Hematopoietic multipotent progenitor cell treated with erythropoietin and hydrocortisone succinate and interleukin-3 and kit ligand, for 8 days (in vitro differentiated cells): ENCODE results near the gene PBXIP1.
"Not testable (repeated sequence)": the region's sequence is repeated elsewhere in the genome, so short reads cannot be mapped to it uniquely, and the experiment has no call there.

Experiments used
- DNase-seq: peaks from one replicate; pipeline ENCODE4 v3.0.0-alpha.2; 2015

PBXIP1 gene

DNA sequence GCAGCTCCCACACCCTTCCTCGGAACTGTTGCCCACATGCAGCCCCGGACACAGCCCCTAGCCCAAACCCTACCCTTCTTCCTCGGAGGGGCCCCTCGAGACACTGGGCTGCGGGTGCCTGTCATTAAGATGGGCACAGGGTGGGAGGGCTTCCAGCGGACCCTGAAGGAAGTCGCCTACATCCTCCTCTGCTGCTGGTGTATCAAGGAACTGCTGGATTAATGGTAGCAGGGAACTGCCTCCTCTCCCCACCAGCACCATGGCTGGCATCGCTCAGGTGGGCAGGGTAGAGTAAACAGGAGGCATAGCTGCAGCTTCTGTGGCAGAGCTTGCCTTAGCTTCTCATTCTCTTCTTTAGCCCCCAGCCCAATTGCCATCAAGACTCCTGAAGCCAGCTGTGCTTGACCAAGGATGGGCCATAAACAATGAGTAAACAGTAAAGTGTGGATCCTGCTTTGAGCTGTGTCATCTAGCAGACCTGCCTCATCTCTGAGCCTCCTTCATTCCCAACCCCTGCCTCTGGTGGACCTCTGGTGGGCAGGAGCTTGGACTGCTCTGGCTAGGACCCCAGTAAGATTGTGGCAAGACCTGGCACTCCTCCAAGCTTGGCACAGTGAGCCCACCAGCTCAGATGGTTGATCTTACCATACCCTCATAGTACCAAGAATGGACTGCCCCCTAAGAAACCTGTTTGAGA lies 37.8 kb upstream of the PBXIP1 start, which contains the start of gene LENEP:
LENEP (plus strand) TSS at position 15 of the 697 bp plus-strand sequence; CDS start at position 37, 22 bp downstream.
- no peak for DNase-seq

DNA sequence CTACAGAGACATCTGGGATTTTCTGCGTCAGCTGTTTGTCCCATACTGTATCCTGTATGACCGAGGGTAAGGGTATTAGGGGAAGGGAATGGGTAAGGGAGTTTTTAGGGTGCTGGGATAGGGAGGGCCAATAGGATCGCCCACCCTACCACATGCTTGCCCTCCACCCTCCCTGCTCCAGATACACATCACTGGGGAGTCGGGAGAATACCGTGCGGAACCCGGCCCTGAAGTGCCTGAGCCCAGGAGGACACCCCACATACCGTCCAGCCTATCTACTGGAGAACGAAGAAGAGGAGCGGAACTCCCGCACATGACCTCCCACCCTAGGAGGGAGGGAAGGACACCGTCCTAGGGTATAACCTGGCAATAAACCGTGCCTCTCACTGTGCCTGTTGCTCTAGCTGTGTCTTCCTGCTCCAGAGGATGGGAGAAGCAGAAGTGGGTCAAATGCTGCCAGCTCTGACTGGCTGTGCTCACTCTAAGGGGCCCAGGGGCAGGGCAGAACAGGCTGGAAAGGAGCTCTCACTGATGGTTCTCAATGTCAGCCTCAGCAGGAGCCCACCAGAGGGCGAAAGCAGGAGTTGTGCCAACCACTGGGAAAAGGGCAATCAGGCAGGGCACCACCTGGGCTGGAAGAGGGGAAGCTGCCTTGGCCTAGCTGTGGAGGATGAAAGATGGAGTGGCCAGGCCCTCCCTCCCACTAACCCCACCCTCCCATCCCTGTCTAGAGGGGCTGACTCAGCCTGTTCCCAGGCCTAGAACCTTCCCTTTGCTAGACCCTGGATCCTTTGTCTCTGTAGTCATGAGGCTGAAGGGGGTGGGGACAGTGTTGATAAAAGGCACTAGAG lies 37.0 kb upstream of the PBXIP1 start:
- DNase-seq, result peak; percentile 67

DNA sequence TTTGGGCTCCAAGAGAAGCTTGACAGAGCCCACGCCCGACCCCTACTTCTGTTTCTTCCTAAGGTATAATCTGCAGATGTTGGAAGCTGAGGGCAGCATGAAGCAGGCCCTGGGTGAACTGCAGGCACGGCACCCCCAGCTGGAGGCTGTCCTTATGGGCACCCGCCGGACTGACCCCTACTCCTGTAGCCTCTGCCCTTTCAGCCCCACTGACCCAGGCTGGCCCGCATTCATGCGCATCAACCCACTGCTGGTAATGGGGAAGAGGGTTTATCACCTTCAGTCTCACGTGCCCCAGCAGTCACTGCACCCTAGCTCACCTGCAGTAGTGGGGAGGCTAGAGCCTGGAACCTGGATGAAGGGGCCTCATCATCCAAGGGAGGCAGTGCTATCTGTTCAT lies 34.4 kb upstream of the PBXIP1 start:
- no peak for DNase-seq

DNA sequence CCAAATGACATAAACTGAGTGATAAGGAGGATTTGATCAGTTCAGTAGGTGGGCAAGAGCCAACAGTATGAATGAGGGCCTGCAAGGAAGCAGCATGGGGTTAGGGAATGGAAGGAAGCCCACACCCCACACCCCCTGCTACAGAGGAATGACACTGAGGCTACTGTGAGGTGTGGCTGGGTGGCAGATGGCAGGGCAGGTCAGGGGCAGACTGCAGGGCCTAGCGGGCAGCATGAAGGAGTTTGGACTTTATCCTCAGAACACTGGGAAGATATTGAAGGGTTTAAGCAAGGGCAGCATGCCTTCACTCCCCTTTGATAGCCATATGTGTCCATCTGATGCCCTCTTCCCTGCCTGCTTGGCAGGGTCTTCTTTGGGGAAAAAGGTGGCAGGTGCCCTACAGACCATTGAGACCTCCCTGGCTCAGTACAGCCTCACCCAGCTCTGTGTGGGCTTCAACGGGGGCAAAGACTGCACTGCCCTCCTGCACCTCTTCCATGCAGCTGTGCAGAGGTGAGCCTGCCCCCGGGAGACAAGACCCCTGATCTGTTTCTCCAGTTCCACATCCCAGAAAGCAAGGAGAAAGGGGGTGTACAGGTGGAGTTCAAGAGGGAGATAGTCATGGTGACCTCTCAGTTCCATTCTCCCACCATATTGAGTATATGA lies 33.4 kb upstream of the PBXIP1 start:
- no peak for DNase-seq

DNA sequence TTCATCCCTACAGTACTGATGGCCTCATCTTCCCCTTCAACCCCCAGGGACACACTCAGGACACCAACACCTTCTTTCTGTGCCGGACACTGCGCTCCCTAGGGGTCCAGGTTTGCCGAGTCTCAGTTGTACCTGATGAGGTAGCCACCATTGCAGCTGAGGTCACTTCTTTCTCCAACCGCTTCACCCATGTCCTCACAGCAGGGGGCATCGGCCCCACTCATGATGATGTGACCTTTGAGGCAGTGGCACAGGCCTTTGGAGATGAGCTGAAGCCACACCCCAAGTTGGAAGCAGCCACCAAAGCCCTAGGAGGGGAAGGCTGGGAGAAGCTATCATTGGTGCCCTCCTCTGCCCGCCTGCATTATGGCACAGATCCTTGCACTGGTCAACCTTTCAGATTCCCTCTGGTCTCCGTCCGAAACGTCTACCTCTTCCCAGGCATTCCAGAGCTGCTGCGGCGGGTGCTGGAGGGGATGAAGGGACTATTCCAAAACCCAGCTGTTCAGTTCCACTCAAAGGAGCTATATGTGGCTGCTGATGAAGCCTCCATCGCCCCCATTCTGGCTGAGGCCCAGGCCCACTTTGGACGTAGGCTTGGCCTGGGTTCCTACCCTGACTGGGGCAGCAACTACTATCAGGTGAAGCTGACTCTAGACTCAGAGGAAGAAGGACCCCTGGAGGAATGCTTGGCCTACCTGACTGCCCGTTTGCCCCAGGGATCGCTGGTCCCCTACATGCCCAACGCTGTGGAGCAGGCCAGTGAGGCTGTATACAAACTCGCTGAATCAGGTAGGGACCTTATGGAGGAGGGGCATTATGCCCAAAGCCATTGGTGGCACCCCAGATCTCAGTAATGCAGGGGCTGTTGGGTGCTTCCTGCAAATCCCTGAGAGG lies 32.4 kb upstream of the PBXIP1 start:
- DNase-seq, result peak; percentile 62

DNA sequence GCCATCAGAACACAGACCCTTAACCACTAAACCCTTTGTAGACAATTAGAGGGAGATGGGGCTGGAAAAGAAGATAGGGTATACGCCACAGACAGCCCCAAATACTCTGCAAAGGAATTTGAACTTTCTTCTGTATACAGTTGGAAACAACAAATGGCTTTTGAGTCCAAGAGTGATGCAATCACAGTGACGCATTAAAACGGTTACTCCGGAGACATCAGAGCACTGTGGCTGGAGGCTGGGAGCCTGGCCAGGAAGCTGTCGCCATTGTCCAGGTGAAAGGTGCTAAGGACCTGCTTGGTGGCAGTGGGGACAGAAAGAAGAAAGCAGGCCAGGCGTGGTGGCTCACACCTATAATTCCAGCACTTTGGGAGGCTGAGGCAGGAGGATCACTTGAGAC lies 31.4 kb upstream of the PBXIP1 start:
- DNase-seq, result no peak

DNA sequence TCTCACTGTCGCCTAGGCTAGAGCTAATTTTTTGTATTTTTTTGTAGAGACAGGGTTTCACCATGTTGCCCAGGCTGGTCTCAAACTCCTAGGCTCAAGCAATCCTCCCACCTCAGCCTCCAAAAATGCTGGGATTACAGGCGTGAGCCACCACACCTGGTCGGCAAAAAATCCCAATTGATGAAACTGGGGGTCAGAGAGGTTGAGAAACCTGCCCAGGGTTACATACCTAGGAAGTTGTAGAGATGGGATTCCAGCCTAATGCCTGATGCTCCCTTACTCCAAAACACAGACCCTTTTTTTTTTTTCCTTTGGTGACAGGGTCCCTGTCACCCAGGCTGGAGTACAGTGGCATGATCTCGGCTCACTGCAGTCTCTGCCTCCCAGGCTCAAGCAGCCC lies 30.8 kb upstream of the PBXIP1 start:
- DNase-seq, result not testable (repeated sequence)

DNA sequence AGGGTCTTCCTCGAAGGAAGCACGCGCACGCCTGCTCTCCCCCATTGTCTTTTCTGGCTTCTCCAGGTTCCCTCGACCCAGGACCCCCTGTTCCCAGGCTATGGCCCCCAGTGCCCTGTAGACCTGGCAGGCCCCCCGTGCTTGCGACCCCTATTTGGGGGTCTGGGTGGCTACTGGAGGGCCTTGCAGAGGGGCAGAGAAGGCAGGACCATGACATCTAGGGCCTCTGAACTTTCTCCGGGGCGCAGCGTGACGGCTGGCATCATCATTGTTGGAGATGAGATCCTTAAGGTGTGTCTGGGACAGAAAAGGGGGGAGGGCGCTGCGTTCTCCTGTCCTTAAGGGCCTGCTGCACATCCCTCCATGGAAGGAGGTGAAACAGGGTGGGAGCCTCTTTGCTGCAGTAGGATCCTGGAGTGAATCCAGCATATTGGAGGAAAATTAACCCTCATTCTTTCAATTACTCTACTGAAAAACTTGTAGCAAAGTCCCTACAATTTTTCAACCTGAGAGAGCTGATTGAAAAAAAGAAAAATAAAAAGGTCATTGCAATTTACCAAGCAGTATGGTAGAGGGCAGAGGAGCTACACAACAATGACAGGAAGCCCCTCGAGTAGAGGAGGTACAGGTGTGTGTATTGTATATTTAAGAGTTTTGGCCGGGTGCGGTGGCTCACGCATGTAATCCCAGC lies 28.0 kb upstream of the PBXIP1 start:
- DNase-seq, result no peak

DNA sequence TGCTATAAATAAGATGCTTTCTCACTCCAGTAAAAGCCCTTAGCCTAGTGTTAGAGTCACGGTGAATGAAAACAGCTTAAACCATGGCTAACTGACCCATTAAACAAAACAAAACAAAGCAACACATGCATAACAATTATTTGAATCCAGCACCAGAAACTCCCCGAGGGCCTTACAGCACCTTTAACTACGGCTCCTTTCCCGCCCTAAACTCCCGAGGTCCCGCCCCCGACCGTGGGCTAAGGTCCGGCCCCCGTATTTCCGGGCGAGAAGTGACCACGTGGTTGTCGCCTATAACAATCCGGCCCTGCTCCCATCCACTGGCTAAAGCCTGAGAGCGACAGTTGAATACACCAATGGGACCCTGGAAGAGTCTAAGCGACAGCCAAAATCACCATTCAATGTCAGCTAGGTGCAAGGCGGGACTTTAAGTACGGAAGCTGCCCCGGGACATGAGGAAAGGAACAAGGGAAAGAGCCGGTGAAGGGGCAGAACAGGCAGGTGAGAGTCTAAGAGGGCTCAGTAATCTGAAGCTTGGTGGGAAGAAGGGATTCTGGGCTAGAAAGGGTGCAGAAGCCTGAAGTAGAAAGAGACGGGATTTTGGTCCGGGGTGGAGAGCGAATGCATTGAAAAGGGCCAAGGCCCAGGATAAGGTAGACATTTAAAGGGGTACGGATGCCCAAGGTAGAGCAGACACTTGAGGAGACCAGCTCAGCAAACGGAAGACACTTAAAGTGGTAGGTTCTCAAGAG lies 27.2 kb upstream of the PBXIP1 start, which contains the start of gene FLAD1:
FLAD1 (plus strand) TSS at position 448 of the 752 bp plus-strand sequence. CDS start 351 bp downstream, outside the sequence.
- peak; percentile 100 for DNase-seq

DNA sequence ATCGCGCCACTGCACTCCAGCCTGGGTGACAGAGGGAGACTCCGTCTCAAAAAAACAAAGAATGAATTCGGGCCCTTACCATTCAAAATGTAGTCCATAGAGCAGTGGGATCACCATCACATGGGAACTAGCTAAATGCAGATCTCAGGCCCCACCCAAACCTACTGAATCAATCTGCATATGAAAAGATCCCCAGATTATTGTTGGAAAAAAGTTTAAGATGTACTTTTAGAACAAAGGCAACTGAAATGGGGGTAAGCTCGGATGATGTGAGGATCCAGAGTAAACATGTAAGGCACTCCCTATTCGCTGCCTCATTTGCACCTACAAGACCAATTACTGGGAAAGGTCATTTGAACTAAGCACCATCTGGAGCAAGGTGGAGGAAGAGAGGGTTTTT lies 26.4 kb upstream of the PBXIP1 start:
- peak; percentile 33 for DNase-seq

DNA sequence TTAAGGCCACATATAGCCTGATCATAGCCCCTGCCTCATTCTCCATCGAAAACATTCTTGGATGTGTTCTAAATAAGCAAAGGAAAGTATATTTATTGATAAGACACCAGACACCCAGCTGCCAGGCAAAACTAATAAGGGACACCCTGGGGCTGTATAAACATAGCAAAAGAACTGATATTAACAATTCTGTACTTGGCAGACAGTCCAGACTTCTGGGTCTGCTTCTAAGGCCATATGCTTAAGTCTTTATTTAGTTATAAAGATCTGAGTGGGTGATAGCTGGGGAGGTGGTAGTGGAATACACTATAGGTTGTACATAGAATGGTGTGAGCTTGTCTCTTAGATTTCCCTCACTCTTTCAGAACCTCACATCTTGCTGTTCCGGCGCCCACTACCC lies 22.5 kb upstream of the PBXIP1 start:
- no peak for DNase-seq

DNA sequence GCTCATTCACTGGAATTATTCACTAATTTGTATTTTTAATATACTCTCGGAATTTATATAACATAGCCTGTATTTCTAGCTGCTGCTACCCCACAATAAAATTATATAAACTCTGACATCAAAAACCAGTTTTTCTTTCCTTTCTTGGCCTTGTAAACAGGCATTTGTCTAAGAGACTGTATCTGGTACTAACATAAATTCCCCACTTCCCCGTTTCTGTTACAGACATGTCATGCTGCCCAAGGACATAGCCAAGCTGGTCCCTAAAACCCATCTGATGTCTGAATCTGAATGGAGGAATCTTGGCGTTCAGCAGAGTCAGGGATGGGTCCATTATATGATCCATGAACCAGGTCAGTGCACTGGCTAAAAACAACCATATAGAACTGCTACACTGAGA lies 21.9 kb upstream of the PBXIP1 start:
- not testable (repeated sequence) for DNase-seq

DNA sequence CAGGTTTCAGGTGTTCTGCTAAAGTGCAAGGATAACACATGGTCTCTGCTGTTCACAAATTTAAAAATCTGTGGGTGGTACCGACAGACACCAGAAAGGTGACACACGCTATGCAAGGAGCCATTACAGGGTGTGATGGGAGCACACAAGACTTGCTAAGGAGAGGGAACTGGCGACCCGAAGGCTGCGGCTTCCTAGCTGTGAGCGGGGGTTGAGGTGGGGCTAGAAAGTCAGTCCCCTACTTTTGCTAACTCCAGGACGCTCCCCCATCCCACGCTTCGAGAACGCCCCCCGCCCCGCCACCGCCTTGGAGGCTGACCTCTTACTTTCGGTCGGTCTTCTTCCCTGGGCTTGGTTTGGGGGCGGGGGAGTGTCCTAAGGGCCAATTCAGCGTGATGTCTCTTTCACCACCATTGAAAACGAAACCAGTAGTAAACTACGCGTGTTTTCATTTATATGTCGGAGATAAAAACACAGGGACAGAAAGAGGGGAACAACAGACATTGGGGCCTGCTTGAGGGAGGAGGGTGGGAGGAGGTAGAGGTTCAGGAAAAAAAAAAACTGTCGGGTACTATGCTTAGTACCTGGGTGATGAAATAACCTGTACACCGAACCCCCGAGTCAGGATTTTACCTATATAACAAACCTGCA lies 19.6 kb upstream of the PBXIP1 start:
- peak; percentile 52 for DNase-seq

DNA sequence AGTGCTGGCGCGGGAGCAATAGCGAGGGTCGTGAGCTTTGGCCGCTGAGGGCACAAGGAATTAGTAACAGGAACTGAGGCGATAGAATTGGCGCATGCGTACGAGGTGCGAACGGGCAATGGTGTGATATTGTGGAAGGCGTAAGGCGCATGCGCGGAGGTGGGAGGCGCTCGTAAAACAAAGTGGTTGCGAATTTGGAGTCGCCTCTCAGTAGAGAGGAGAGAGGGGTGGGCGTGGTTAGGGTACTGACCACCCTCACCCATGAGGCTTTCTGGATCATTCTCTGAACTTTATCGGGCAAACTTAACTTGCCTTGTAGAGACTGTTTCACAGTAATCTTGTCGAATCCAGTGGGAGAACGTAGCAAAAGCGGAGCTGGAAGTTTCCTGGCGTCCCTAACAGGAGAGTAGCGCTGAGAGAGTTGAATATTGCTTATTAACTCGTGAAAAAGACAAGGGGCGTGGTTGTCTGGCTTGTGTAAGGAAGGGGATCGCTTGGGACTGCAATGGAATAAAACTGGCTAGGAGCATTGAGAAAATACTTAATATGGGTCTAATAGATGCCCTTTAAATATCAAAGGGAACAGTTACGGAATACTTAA lies 19.0 kb upstream of the PBXIP1 start:
- DNase-seq, result peak; percentile 99

DNA sequence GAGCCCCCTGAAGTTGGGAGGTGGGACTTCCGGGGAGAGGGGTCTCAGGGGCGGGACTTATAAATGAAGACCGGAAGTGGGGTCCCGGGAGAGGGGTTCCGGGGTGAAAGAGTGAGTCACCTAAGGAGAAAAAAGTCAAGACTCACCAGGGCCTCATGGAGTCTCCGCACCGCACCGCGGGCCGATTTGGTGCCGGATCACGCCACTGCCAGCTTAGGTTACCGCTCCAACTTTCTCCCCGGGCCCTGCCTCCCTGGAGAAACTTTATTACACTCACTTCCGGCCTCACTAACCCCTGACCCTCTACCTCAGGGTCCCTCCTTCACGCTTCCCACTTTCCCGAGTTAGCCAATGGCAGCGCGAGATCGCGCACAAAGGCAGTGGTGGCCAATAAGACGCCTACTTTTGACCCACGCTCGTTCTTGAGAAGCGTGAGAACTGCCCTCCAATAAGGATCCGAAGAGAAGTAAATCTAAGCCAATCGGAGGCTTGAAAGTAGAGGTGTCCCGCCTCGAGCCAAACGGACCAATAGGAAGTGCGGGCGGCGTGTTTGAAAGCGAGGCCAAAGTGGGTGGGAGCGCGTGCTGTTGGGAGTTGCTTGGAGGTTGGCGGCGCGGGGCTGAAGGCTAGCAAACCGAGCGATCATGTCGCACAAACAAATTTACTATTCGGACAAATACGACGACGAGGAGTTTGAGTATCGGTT lies 18.4 kb upstream of the PBXIP1 start, which contains the start of gene CKS1B:
CKS1B (plus strand) TSS at position 580 of the 706 bp plus-strand sequence; CDS start at position 645, 65 bp downstream.
- DNase-seq, result peak; percentile 100

DNA sequence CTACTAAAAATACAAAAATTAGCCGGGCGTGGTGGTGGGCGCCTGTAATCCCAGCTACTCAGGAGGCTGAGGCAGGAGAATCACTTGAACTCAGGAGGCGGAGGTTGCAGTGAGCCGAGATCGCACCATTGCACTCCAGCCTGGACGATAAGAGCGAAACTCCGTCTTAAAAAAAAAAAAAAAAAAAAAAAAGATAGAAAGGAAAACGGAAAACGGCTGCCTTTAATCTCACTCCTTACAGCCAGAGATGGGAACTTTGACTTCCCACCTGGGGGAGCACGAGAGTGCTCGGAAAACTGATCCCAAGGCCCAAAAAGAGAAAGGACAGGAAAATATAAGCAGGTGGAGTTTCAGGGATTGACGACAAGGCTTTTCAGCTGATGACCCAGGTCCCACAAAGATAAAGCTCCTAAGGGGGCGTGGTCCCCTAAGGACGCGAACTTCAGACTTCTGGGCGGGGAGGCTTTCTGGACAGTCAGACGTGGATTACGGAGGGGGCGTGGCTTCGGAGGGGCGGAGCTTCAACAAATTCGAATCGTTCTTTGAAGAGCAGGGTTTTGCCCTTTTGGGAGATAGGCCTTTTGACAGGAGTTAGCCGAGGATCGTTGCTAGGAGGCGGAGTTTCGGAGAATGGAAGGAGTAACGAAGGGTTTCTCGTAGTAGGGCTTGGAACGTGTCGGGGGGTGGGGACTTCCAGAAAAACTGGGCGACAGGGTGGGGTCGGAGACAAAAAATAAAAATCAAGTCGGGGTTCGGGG lies 17.6 kb upstream of the PBXIP1 start:
- peak; percentile 99 for DNase-seq

DNA sequence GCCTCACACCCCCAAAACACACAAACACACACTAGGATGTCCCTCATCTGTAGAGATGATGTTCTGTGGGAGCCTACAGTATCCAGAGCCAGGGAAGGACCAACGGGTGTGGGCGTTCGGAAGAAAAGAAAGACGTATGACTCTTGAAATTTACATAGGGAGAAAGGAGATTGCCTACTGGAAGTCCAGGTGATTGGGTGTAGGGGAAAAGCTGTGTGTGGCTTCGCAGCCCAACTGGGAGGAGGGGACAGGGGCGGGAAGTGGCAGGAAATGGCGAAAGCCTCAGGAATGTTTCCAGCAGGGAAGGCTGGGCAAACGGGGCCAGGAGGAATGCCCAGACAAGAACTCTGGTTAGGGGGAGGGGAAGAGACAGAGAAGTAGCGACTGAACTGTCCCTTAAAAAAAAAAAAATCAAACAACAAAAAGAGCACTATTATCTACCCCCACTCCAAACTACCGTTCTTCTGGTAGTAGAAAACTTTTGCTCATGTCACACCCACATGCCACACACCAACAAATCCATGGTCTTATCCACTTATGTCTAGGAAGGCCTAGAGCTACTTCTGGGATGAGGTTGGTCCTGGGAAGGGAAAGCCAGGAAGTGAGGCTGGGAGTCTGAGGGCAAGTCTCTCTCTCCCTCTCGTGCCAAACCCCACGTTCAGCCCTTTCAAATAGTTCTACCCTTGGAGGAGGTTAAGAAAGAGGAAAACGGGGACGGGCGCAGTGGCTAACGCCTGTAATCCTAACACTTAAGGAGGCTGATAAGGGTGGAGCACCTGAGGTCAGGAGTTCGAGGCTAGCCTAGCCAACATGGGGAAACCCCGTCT lies 16.8 kb upstream of the PBXIP1 start:
- DNase-seq, result peak; percentile 43

DNA sequence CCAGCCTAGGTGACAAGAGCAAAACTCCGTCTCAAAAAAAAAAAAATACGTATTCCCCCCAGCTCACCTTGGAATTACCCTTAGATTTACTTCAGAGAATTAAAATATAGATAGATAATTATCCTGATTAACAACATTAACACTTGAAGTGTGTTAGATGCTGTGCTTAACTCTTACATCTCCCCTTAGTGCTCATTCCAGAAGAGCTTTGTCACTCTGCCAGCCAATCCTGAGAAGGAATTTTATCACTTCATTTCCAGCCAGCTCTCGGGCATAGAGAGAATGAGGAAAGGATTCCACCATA lies 16.3 kb upstream of the PBXIP1 start:
- DNase-seq, result no peak
